RWPE2 (cell line): ENCODE measurements around the gene TRPV6.

Experiments
- ATAC-seq: fragments of 200-7000 bp; cut with Tn5 transposase; 3 replicates; pipeline ENCODE4 v1.9.1; 2021; ENCODE audit warnings: low read depth
- DNase-seq: peaks from one replicate; pipeline ENCODE4 v3.0.0-alpha.2; 2020; ENCODE audit warnings: low spot score
- H3K27ac ChIP-seq: fragments of 450-650 bp; 2 replicates; pipeline ENCODE4 v1.5.1; 2017; ENCODE audit warnings: mild to moderate bottlenecking; ENCODE audit not compliant: poor library complexity, severe bottlenecking
- H3K27me3 ChIP-seq: fragments of 250-450 bp; sonication (Bioruptor Pico); 2 replicates; pipeline ENCODE4 v1.5.1; 2021; ENCODE audit warnings: mild to moderate bottlenecking, moderate library complexity; ENCODE audit not compliant: insufficient read depth, poor library complexity, severe bottlenecking
- H3K36me3 ChIP-seq: fragments of 250-450 bp; sonication (Bioruptor Pico); 2 replicates; pipeline ENCODE4 v1.5.1; 2020; ENCODE audit warnings: low read depth, mild to moderate bottlenecking, moderate library complexity
- H3K4me1 ChIP-seq: fragments of 250-450 bp; sonication (Bioruptor Pico); 2 replicates; pipeline ENCODE4 v1.5.1; 2021; ENCODE audit warnings: mild to moderate bottlenecking, moderate library complexity; ENCODE audit not compliant: insufficient read depth, poor library complexity, severe bottlenecking
- H3K4me3 ChIP-seq: fragments of 250-450 bp; sonication (Bioruptor Pico); 2 replicates; pipeline ENCODE4 v1.5.1; 2021; ENCODE audit warnings: mild to moderate bottlenecking, moderate library complexity; ENCODE audit not compliant: severe bottlenecking
- H3K9me3 ChIP-seq: fragments of 250-450 bp; sonication (Bioruptor Pico); 2 replicates; pipeline ENCODE4 v1.5.1; 2021; ENCODE audit warnings: mild to moderate bottlenecking, moderate library complexity; ENCODE audit not compliant: severe bottlenecking
- TF ChIP-seq, protein P1 (sequence below): fragments of 450-650 bp; IDR thresholded peaks from one replicate; pipeline ENCODE4 v1.5.1; 2017; ENCODE audit warnings: mild to moderate bottlenecking, moderate library complexity; ENCODE audit not compliant: poor library complexity, severe bottlenecking

TRPV6 gene

DNA sequence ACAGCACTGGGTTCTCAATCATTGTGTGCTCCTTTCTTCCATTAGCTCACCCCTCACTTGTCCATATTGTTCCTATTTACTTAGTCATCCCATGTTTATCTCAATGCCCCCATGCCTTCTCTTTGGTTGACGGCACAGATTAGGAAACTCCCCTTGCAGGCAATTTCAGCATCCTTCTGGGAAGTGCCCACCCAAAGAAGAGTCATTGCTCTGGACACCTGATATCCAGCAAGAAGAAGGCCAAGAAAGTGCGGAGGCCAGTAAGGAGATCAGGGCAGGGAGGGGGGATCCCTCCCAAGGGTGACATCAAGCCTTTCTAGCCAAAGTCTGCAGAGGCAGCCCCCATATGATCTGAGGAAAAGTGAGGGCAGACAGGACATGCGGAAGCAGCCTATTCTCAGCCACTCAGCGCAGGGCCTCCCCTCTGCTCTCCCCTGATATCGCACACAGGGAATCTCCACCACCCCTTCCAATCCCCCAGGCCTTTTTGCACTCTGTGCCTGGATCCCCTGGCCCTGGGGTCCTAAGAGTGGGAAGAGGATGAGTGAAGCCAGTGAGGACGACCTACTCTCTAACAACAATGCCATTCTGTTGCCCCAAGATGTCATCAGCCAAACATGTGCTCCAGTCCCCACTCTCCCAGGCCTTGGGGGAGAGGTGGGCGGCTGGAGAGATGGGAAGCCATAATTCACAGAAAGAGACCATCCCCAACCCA is 1.8 kb downstream of the TRPV6 start:
- Histone ChIP-seq H3K4me3 (no peak overlapping the region), H3K27ac (no peak overlapping the region), H3K4me1 (no peaks in the 10 kb centered on the region), H3K27me3 (peaks cover 9% of the 10 kb centered on the region), H3K9me3 (no peaks in the 10 kb centered on the region), H3K36me3 (no peaks in the 10 kb centered on the region)
- TF ChIP-seq, protein P1, sequence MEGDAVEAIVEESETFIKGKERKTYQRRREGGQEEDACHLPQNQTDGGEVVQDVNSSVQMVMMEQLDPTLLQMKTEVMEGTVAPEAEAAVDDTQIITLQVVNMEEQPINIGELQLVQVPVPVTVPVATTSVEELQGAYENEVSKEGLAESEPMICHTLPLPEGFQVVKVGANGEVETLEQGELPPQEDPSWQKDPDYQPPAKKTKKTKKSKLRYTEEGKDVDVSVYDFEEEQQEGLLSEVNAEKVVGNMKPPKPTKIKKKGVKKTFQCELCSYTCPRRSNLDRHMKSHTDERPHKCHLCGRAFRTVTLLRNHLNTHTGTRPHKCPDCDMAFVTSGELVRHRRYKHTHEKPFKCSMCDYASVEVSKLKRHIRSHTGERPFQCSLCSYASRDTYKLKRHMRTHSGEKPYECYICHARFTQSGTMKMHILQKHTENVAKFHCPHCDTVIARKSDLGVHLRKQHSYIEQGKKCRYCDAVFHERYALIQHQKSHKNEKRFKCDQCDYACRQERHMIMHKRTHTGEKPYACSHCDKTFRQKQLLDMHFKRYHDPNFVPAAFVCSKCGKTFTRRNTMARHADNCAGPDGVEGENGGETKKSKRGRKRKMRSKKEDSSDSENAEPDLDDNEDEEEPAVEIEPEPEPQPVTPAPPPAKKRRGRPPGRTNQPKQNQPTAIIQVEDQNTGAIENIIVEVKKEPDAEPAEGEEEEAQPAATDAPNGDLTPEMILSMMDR: no peak
- DNase-seq (no peak), ATAC-seq (no peak)

DNA sequence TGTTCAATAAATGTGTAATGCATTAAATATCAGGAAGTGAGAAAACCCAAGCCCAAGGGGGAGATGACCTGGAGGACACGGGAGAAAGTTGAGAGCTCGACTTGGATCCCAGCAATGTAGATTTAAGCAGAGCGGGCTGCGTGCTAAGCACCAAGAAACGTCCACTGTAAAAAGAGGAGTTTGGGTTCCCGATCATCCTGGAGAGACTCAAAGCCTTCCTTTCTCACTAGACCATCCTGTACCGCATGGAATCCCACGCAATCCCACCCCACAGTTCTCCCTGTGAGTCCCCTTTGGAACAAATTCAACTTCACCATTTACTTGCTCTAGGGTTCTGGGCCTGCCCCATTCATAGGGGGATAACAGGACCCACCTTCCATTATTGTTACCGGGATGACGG is 2.4 kb downstream of the TRPV6 start:
- Histone ChIP-seq H3K9me3 (no peaks in the 10 kb centered on the region), H3K36me3 (no peaks in the 10 kb centered on the region), H3K27ac (no peak overlapping the region), H3K4me1 (no peaks in the 10 kb centered on the region), H3K27me3 (peaks cover 9% of the 10 kb centered on the region), H3K4me3 (no peak overlapping the region)
- no peak for ATAC-seq
- TF ChIP-seq, protein P1: no peak
- no peak for DNase-seq

DNA sequence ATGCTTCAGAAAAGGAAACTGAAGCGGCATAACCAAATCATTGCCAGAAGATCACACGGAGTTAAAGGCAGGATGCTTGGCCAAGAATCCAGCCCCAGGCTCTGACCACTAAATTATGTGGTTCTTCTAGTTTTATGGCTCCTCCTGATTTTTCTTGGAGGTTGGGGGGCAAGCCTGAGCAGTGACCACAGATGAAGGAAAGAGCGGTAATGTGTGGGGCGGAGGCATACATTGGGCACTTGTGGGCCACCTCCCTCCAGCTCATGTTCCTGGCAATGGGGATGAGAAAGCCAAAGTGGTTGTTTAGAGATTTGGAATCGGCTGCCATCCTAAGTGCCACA is 3.2 kb downstream of the TRPV6 start:
- TF ChIP-seq, protein P1: no peak
- DNase-seq (no peak), ATAC-seq (no peak)
- no peak overlapping the region for H3K27ac ChIP-seq
- no peaks in the 10 kb centered on the region for H3K9me3 ChIP-seq
- no peaks in the 10 kb centered on the region for H3K36me3 ChIP-seq
- H3K4me3 ChIP-seq: no peak overlapping the region
- no peaks in the 10 kb centered on the region for H3K4me1 ChIP-seq
- H3K27me3 ChIP-seq: peaks cover 9% of the 10 kb centered on the region

DNA sequence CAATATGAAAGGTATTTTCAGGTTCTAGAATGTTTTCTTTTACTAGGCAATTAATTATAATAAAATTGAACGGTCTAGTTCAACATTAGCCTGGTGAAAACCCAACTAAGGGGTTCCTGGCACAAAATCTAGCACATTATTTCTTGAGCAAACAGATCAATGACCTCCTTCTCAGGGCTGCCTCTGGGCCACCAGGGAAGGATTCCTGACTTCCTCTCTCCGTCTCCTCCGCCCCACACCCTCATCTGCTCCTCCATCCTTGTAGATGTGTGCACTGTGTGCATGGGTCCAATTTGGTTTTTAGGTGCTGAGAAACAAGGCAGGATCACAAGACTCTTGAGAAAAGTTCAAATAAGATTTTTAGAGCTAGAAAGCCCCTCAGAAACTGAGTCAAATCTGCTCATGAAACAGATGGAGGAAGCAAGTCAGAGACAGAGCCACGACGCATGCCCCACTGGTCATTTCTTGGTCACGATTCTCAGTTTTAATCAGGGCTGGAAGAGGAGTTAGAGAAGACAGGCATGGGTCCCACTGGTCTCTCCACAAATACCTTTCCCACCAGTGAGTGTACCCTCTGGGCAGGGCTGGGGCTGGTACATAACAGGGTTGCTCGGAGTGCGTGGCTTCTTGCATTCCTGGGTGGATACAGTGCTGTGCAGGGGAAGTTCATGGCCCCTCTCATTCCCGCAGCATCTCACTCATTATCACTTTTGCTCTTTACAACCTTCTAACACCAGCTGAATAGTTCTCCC is 3.8 kb downstream of the TRPV6 start:
- Histone ChIP-seq H3K4me3 (no peak overlapping the region), H3K4me1 (no peaks in the 10 kb centered on the region), H3K36me3 (no peaks in the 10 kb centered on the region), H3K27me3 (peaks cover 9% of the 10 kb centered on the region), H3K27ac (no peak overlapping the region), H3K9me3 (no peaks in the 10 kb centered on the region)
- TF ChIP-seq, protein P1: no peak
- ATAC-seq: no peak
- no peak for DNase-seq

- ATAC-seq (peak; percentile 22; the same call in 1 of the 3 replicates), DNase-seq (no peak)
- Histone ChIP-seq H3K36me3 (no peaks in the 10 kb centered on the region), H3K4me3 (no peak overlapping the region), H3K9me3 (no peaks in the 10 kb centered on the region), H3K27ac (no peak overlapping the region), H3K4me1 (no peaks in the 10 kb centered on the region), H3K27me3 (peaks cover 9% of the 10 kb centered on the region)
- TF ChIP-seq, protein P1: peak; percentile 64
These were observed 4.6 kb downstream of the TRPV6 start for GRCh38 chr7:142880876-142881505.
